Cerebellar cortex (tissue), 1 donor: Measurements from ENCODE around the gene RIPOR2.
"Not testable (repeated sequence)": the region's sequence is repeated elsewhere in the genome, so short reads cannot be mapped to it uniquely, and the experiment has no call there.

Experiments
- DNase-seq: peaks from one replicate; pipeline ENCODE4 v3.0.0-alpha.2; 2015; ENCODE audit warnings: low spot score

The RIPOR2 gene

GRCh38 chr6:24761193-24761835, 174.4 kb downstream of the RIPOR2 start:
- DNase-seq = no peak

GRCh38 chr6:24760210-24760609, 175.6 kb downstream of the RIPOR2 start:
- DNase-seq = no peak

- no peak for DNase-seq
Measured at GRCh38 chr6:24759718-24760117, 176.0 kb downstream of the RIPOR2 start.

- no peak for DNase-seq
Measured at GRCh38 chr6:24757611-24758010, 178.1 kb downstream of the RIPOR2 start.

- DNase-seq = no peak
Measured at GRCh38 chr6:24755279-24755678, 180.5 kb downstream of the RIPOR2 start.

- DNase-seq = not testable (repeated sequence)
Measured at GRCh38 chr6:24754378-24754777, 181.4 kb downstream of the RIPOR2 start.
